SK-N-MC (cell line): ENCODE data around the gene XRCC1.
A peak's percentile ranks its signal among the peaks of the same experiment; 100 is the strongest.

ENCODE experiments used
- DNase-seq: peaks from one replicate; pipeline ENCODE4 v3.0.0-alpha.2; 2011; ENCODE audit warnings: low read depth, low spot score
- H3K27ac ChIP-seq: fragments of 200-600 bp; sonication (generic); 2 replicates; pipeline ENCODE4 v1.5.1; 2016; ENCODE audit warnings: mixed run types
- H3K36me3 ChIP-seq: fragments of 200-600 bp; sonication (generic); 2 replicates; pipeline ENCODE4 v1.6.1; 2017; ENCODE audit warnings: antibody characterized with exemption, low read length, mixed read lengths; ENCODE audit not compliant: insufficient read depth
- H3K4me3 ChIP-seq: fragments of 200-600 bp; sonication (generic); 2 replicates; pipeline ENCODE4 v1.5.1; 2016
- H3K9ac ChIP-seq: fragments of 200-600 bp; sonication (generic); 2 replicates; pipeline ENCODE4 v1.8.0; 2017; ENCODE audit warnings: mixed run types, mixed read lengths; ENCODE audit not compliant: insufficient read length
- H3K9me3 ChIP-seq: fragments of 200-600 bp; sonication (generic); 2 replicates; pipeline ENCODE4 v1.6.1; 2017; ENCODE audit warnings: low read depth, mild to moderate bottlenecking, antibody characterized with exemption, low read length, moderate library complexity, mixed read lengths
- EZH2 ChIP-seq: fragments of 200-600 bp; sonication (generic); IDR thresholded peaks from one replicate; pipeline ENCODE4 v1.6.1; 2017; ENCODE audit warnings: antibody characterized with exemption
- FOXP2 ChIP-seq: optimal IDR thresholded peaks from 2 replicates; pipeline ENCODE3; 2011; ENCODE audit warnings: mild to moderate bottlenecking, moderate library complexity; ENCODE audit not compliant: insufficient read depth; ENCODE audit errors: extremely low read length, control extremely low read depth
- POLR2AphosphoS5 ChIP-seq: IDR thresholded peaks from 2 replicates; pipeline ENCODE4 v1.6.1; 2012; ENCODE audit warnings: mild to moderate bottlenecking, low read depth, low read length, borderline replicate concordance

The XRCC1 gene

DNA sequence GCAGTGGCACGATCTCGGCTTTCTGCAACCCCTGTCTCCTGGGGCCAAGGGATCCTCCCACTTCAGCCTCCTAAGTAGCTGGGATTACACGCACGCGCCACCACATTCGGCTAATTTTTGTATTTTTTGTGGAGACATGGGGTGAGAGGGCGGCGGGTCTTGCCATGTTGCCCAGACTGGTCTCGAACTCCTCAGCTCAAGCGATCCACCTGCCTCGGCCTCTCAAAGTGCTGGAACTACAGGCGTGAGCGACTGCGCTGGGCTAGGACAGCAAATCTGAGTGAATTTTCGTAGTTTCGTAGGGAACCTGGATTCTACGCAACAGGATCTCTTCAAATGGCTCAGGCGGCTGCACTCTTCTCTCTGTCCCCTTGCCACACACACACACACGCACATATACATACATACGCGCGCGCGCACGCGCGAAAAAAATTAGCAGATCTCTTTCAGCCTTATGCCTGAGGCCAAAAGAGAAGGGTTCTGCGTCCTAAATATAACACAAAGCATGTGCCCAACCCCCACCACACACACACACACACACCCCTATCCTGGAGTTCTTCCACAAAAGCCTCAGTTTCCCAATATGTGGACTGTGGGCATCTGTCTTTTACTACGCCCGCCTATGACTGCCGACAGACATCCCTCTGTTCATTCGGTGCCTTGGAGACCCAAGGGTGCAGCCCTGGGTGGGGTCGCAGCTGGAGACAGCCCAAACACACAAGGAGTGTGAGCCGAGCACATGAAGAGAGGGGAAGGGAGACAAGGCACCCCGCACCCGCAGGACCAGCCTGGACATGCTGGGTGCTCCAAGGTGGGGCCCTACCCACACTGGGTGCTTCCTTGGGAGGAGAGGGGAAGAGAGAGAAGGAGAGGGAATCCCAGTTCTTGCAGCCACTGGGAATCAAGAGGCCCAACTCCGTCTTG is 890 bp upstream of the XRCC1 start:
- no peaks in the 10 kb centered on the region; the same call in 1 of the 2 replicates for H3K36me3 ChIP-seq
- H3K4me3 ChIP-seq = peak overlapping the region; percentile 53; the same call in 1 of the 2 replicates
- H3K9ac ChIP-seq = peak overlapping the region; percentile 22
- H3K9me3 ChIP-seq = no peaks in the 10 kb centered on the region
- DNase-seq = no peak
- peak overlapping the region; percentile 48; the same call in 1 of the 2 replicates for H3K27ac ChIP-seq
- TF ChIP-seq FOXP2 (no peak), EZH2 (no peak), POLR2AphosphoS5 (no peak)

DNA sequence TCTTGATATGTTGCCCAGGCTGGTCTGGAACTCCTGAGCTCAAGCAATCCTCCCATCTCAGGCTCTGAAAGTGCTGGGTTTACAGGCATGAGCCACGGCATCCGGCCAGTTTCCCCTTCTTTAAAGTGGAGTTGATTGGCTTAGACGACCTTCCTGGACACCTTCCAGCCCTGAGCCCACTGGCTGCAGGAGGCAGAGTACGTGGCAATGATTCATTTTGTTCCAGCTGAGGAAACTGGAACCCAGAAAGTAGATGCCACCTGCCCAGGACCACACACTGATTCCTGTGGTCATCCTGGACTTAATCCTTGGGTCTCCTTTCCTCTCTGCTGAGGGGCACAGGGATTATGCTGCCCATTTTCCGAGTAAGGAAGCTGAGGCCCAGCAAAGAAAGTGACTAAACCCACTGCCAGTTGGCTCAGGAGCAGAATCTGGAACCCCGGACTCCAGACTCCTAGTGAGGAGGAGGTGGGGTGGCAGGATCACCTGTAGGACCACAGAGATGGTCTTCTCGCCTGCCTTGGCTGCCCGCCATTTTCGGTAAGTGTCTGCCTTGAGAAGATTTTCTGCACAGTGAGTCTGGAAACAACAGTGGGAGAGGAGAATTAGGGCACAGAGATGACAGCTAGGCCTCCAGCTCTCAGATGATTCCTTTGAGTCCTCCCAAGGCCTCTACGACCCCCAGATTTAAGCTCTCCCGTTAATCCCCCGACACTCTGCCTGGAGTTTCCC is 737 bp downstream of the XRCC1 start:
- Histone ChIP-seq H3K27ac (0 out of 2 replicates have a peak overlapping the region, but pooled peaks have one; percentile 14), H3K4me3 (peak overlapping the region; percentile 80), H3K36me3 (no peaks in the 10 kb centered on the region; the same call in 1 of the 2 replicates), H3K9ac (peak overlapping the region; percentile 84), H3K9me3 (no peaks in the 10 kb centered on the region)
- no peak for DNase-seq
- no peak for TF ChIP-seq FOXP2
- TF ChIP-seq POLR2AphosphoS5 = no peak
- no peak for TF ChIP-seq EZH2

DNA sequence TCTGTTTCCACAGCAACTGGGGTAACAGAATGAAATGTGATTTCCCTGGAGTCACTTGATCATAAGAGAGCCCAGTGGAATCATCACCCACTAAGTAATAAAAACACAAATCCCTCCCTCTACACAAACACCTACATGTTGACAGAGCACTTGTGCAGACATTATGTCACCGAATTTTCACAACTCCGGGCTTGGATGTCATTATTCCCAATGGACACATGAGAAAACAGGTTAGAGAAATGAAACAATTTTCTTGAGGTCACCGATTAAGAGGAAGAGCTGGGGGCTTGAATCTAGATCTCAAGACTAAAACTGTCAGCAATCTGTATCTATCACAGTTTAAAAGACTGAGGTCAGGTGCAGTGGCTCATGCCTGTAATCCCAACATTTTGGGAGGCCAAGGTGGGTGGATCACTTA is 3.1 kb downstream of the XRCC1 start:
- Histone ChIP-seq H3K27ac (no peak overlapping the region), H3K9me3 (no peaks in the 10 kb centered on the region), H3K4me3 (no peak overlapping the region), H3K9ac (no peak overlapping the region), H3K36me3 (no peaks in the 10 kb centered on the region; the same call in 1 of the 2 replicates)
- DNase-seq = no peak
- TF ChIP-seq POLR2AphosphoS5 (no peak), FOXP2 (no peak), EZH2 (no peak)

DNA sequence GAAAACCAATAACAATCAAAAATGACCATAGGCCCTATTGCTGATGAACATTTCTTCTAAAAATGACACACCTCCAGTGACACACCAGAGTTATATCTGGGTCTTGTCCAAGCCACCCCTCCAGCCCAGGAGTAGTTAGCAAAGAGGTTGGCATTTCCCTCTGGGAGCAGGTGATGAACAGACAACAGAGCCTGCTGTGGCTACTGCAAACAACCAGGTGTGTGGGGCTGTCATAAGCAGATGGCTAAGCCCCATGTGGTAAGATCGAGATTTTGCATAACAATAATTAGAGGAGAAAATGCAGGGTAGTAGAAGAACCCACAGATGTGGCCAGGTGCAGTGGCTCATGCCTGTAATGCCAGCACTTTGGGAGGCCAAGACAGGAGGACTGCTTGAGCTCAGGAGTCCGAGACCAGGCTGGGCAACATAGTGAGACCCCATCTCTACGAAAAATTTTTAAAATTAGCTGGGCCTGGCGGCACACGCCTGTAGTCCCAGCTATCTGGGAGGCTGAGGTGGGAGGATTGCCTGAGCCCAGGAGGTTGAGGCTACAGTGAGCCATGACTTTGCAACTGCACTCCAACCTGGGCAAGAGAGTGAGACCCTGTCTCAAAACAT is 5.0 kb downstream of the XRCC1 start:
- H3K4me3 ChIP-seq = no peak overlapping the region
- TF ChIP-seq EZH2 (no peak), FOXP2 (no peak), POLR2AphosphoS5 (no peak)
- no peak overlapping the region for H3K9ac ChIP-seq
- no peak for DNase-seq
- no peak overlapping the region for H3K27ac ChIP-seq
- no peaks in the 10 kb centered on the region; the same call in 1 of the 2 replicates for H3K36me3 ChIP-seq
- no peaks in the 10 kb centered on the region for H3K9me3 ChIP-seq

DNA sequence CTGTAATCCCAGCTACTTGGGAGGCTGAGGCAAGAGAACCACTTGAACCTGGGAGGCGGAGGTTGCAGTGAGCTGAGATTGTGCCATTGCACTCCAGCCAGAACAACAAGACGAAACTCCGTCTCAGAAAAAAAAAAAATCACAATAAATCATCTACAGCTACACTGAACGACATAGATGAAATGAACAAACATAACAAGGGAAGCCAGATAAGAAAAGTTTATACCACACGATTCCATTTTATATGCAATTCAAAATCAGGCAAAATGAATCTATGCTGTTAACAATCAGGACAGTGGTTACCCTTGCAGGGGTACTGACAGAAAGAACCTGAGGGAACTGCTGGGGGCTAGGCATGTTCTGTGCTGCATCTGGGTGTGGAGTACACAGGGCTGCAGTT is 5.7 kb downstream of the XRCC1 start:
- Histone ChIP-seq H3K9ac (no peak overlapping the region), H3K36me3 (no peaks in the 10 kb centered on the region; the same call in 1 of the 2 replicates), H3K27ac (no peak overlapping the region), H3K9me3 (no peaks in the 10 kb centered on the region), H3K4me3 (no peak overlapping the region)
- TF ChIP-seq FOXP2 (no peak), POLR2AphosphoS5 (no peak), EZH2 (no peak)
- no peak for DNase-seq

DNA sequence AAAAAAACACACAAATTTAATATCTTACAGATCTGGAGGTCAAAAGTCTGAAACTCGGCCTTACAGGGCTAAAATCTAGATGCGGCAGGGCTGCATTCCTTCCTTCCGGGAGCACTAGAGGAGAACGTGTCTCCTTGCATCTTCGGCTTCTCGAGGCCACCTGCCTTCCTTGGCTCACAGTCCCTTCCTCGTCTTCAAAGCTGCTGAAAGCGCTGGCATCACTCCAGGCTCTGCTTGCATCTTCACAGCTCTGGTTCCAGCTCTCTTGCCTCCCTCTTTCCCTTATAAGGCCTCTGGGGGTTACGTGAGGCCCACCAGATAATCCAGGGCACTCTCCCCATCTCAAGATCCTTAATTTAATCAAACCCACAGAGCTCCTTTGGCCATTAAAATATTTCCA is 10.5 kb downstream of the XRCC1 start:
- TF ChIP-seq EZH2 = no peak
- no peak for TF ChIP-seq POLR2AphosphoS5
- no peak for TF ChIP-seq FOXP2
- Histone ChIP-seq H3K9ac (no peak overlapping the region), H3K27ac (no peak overlapping the region), H3K9me3 (no peaks in the 10 kb centered on the region), H3K4me3 (no peak overlapping the region), H3K36me3 (peaks cover 12% of the 10 kb centered on the region; the same call in 1 of the 2 replicates)
- no peak for DNase-seq

DNA sequence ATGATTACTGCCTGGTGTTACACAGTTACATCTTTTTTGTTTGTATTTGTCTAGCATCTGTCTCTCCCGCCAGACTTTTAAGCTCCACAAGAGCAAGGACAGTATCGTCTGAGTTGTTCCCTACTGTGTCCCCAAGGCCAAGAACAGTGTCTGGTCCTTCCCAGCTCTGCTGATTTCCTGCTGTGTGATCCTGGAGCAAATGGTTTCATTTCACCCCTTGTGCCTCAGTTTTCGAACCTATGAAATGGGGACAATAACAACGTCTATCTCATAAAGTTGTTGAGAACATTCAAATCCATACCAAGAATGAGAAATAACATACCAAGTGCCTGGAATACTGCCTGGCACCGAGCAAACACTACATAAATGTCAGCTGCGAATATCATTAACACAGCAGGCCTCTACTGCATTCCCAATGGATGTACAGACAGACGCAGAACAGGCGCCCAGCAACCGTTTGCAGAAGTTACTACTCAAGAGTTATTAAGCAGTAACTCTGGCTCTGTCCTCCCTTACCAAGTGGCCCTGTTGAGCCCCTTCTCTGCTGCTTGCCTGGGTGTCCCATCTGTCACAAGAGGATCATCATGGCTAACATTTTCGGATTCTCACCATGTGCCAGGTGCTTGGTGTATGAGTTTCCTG is 11.4 kb downstream of the XRCC1 start:
- TF ChIP-seq POLR2AphosphoS5 (no peak), EZH2 (no peak), FOXP2 (no peak)
- H3K36me3 ChIP-seq = peaks cover 12% of the 10 kb centered on the region; the same call in 1 of the 2 replicates
- H3K9me3 ChIP-seq = no peaks in the 10 kb centered on the region
- peak overlapping the region; percentile 36; the same call in 1 of the 2 replicates for H3K4me3 ChIP-seq
- H3K9ac ChIP-seq = no peak overlapping the region
- DNase-seq = no peak
- H3K27ac ChIP-seq = peak overlapping the region; percentile 46; the same call in 1 of the 2 replicates

DNA sequence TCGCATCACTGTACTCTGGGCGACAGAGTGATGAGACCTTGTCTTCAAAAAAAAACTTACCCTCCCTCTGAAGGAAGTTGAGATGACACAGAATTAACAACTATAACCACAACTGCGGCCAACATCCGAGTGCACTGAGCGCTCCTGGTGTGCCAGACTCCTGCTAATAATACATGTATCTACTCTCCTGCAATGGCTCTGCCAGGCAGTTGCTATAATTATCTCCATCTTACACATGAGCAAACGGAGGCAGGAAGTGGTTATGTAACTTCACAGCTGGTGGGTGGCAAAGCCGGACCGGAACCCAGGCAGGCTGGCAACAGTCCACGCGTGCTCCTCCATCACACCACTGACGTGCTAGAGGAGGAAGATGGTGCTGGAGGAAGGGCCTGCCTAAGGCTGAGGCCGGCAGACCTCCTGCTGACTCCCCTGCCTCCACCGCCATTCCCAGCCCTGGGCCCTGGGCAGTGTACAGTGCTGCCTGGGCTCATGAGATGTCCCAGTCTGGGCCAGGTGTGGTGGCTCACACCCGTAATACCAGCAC is 12.6 kb downstream of the XRCC1 start:
- H3K9ac ChIP-seq = no peak overlapping the region
- DNase-seq = peak; percentile 42
- peak overlapping the region; percentile 62 for H3K27ac ChIP-seq
- H3K4me3 ChIP-seq = 0 out of 2 replicates have a peak overlapping the region, but pooled peaks have one; percentile 28
- no peaks in the 10 kb centered on the region for H3K9me3 ChIP-seq
- TF ChIP-seq EZH2 = no peak
- peak; percentile 16; the same call in 1 of the 2 replicates for TF ChIP-seq POLR2AphosphoS5
- H3K36me3 ChIP-seq = peaks cover 16% of the 10 kb centered on the region; the same call in 1 of the 2 replicates
